Fibroblast of pulmonary artery (primary cell): ENCODE results near the gene GEMIN5.
A peak's percentile ranks its signal among the peaks of the same experiment; 100 is the strongest.
"Not testable (repeated sequence)": the region's sequence is repeated elsewhere in the genome, so short reads cannot be mapped to it uniquely, and the experiment has no call there.

Source experiments
- DNase-seq: peaks from one replicate; pipeline ENCODE4 v3.0.0-alpha.2; 2010; ENCODE audit warnings: low read depth
- H3K4me3 ChIP-seq: replicated peaks from 2 replicates; pipeline ENCODE4 v1.5.1; 2011; ENCODE audit warnings: low read depth, mild to moderate bottlenecking, control low read depth, low read length, moderate library complexity
- TF ChIP-seq, protein P1 (sequence below): IDR thresholded peaks from 2 replicates; pipeline ENCODE4 v1.5.1; 2011; ENCODE audit warnings: mild to moderate bottlenecking, control low read depth, low read length, inconsistent platforms; ENCODE audit errors: missing control alignments

Gene GEMIN5

DNA sequence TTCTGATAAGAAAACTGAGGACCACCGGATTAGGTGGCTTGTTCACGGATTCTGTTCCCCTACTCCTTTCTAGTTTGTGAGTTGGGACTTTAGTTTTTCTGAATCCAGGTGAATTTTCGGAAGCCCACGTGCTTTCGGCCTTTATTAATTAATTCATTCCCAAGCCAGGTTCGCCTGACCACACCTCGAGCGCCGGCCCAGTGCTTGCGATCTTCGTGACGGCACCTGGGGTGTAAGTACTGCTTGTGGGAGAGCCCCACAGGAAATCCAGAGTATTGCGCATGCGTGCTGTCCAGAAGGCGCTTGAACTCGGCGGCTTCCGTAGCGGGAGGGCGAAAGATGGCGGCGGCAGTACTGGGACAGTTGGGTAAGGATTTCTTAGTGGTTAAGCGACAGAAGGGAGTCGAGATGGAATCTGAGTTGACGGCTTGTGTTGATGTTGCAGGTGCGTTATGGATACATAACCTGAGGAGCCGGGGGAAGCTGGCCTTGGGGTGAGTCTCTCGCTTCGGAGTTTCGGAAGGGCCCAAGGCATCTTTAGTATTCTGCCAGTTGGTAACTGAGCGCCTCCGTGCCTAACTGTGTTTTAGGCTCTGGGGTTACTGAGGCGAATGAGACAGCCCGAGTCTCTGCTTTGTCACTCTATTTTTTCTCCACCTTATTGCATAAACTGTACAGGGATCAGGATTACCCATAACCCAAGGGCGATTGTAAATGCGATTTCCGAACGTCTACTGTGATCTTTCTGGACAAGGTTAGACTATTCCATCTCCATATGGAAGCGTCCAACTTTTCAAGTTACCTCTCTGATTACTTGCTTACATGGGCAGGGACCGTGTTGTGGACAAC lies 3.0 kb upstream of the GEMIN5 start, which contains the start of gene MRPL22:
MRPL22 (plus strand) TSS at position 302 of the 849 bp plus-strand sequence; CDS start at position 340, 38 bp downstream.
- H3K4me3 ChIP-seq, result peak within 1 kb of the TSS; percentile 99
- TF ChIP-seq, protein P1, sequence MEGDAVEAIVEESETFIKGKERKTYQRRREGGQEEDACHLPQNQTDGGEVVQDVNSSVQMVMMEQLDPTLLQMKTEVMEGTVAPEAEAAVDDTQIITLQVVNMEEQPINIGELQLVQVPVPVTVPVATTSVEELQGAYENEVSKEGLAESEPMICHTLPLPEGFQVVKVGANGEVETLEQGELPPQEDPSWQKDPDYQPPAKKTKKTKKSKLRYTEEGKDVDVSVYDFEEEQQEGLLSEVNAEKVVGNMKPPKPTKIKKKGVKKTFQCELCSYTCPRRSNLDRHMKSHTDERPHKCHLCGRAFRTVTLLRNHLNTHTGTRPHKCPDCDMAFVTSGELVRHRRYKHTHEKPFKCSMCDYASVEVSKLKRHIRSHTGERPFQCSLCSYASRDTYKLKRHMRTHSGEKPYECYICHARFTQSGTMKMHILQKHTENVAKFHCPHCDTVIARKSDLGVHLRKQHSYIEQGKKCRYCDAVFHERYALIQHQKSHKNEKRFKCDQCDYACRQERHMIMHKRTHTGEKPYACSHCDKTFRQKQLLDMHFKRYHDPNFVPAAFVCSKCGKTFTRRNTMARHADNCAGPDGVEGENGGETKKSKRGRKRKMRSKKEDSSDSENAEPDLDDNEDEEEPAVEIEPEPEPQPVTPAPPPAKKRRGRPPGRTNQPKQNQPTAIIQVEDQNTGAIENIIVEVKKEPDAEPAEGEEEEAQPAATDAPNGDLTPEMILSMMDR, result no peak
- peak; percentile 96 for DNase-seq

DNA sequence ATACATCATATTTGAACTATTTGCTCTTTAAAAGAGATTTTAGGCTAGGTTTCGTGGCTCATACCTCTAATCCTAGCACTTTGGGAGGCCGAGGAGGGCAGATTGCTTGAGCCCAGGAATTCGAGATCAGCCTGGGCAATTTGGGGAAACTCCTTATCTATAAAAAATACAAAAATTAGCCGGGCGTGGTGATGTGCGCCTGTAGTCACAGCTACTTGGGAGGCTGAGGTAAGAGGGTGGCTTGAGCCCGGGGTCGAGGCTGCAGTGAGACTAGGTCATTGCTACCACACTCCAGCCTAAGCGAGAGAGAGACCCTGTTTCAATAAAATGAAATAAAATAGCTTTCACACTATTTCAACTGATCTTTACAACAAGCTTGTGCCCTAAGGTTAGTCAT lies 2.4 kb upstream of the GEMIN5 start:
- peak overlapping the region; percentile 99 for H3K4me3 ChIP-seq
- DNase-seq, result no peak
- TF ChIP-seq, protein P1, result no peak

DNA sequence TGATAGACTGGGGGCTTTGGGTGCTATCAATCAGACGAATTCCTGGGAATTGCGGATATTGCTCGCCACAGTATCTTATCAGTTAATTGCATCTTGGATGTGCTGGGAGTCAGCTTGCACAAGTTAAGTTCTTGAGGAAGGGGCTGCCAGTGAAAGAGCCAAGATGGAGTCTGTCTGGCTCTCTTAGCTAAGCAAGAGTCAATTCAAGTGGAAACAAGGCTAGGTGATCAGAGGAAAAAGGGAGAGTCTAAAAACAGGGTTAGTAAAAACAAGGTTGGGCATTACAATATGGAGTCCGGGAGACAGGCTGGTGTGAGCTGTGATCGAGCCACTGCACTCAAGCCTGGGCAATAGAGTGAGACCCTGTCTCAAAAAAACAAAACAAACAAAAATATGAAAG lies 1.4 kb upstream of the GEMIN5 start:
- not testable (repeated sequence) for H3K4me3 ChIP-seq, DNase-seq

DNA sequence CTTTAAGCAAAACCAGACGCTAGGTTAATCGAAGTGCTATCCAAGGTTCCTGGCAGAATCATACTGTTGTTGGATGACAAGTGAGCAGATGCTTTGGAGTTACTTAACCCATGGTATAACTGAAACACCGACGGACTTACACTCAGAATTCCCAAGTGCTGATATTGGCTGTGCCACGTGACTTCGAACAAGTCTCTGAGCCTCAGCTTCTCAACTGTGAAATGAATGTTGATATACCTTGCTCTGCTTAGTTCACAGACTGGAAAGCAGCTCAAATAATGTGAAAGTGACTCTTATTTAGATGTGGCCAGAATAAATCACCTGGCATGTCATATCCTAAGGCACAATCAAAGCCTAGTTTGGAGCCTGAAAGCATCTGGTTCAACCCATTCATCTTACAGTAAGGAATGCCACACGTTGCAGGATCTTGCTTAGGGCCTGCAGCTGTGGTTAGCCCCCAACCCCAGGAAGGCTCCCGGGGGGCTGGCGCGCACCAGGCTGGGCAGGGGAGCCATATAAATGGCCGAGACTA lies 759 bp downstream of the GEMIN5 start:
- TF ChIP-seq, protein P1, result no peak
- peak; percentile 7 for DNase-seq
- H3K4me3 ChIP-seq, result peak overlapping the region; percentile 90

DNA sequence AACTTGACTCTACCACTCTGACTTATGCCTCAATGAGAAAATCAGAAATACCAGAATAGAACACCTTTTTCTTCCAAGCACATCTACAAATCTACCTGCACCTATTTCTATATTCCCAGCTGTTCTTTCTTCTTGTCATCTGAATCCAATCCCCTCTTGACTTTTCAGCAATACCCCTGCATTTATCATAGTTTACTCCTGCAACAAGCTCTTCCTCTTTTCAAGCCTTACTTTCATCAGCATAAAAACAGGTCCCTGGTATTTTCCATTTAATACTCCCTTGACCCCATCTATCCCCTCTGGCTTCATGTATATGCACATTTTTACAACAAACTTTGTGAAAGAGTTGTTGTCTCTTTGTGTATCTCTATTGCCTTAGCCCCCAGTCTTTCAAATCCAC lies 3.1 kb downstream of the GEMIN5 start:
- TF ChIP-seq, protein P1, result no peak
- no peak overlapping the region for H3K4me3 ChIP-seq
- no peak for DNase-seq

DNA sequence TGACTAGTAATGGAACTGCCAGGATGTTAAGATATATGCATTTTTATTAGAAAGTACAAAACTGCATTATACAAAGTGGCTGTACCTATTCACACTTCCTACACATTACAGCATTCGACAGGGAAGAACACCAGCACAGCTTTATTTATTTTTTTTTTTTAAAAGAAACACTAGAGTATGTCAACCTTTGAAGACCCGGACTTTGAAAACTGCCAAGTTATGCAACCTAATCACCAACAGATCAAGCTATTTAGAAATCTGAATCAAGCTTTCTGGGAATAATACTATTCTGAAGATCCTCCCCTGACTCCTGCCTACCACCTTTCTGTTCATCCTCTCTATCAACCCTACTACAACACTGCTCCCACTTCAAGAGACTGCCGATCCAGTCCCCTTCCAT lies 4.5 kb downstream of the GEMIN5 start:
- no peak for DNase-seq
- H3K4me3 ChIP-seq, result no peak overlapping the region
- TF ChIP-seq, protein P1, result no peak

DNA sequence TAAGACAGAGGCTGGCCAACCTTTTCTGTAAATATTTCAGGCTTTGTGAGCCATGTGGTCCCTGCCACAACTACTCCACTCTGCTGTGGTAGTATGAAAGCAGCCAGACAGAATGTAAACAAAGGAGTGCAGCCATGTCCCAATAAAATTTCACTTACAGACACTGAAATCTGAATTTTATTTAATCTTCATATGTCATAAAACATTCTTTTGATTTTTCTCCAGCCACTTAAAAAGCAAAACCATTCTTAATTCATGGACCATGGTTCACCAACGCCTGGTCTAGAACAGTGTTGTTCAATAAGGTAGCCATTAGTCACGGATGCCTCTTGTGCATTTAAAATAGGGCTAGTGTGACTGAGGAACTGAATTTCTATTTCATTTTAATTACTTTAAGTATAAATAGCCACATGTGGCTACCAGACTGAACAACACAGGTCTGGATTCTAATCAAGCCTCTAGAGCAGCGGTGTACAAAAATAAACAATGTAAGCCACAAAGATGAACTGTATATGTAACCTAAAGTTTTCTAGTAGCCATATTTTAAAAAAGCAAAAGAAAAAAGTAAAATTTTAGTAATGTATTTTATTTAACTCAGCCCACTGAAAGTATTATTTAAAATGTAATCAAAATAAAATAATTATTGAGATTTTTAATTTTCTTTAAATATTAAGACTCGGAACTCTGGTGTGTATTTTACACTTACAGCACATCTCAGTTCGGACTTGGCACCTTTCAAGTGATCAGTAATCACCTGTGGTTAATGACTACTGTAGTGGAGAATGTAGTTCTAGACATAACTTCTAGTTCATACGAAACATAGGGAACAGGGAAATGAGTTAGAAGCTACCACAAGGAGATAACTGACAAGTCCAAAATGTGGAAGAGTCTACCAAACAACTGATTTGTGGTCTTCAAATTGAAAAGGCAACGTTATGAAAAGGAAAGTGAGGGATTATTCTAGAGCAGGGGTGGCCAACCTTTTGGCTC lies 14.3 kb downstream of the GEMIN5 start:
- no peak for DNase-seq
- TF ChIP-seq, protein P1, result no peak
- no peak overlapping the region for H3K4me3 ChIP-seq
